GM12875 (cell line): ENCODE measurements around the gene KCNJ3.

Source experiments
- H3K4me3 ChIP-seq: one replicate; pipeline ENCODE4 v1.5.1; 2011; ENCODE audit warnings: low read depth, low read length, control low read depth
- CTCF ChIP-seq: IDR thresholded peaks from 2 replicates; pipeline ENCODE4 v1.5.1; 2011; ENCODE audit warnings: low read depth, mild to moderate bottlenecking, control low read depth, inconsistent platforms, low read length, moderate library complexity, borderline replicate concordance; ENCODE audit not compliant: insufficient read depth

The KCNJ3 gene

GRCh38 chr2:154795651-154796050, 97.2 kb downstream of the KCNJ3 start:
- no peak overlapping the region for H3K4me3 ChIP-seq
- no peak for TF ChIP-seq CTCF

- TF ChIP-seq CTCF, result no peak
- H3K4me3 ChIP-seq, result no peak overlapping the region
Measured at GRCh38 chr2:154804451-154804850, 106.0 kb downstream of the KCNJ3 start.

- H3K4me3 ChIP-seq, result no peak overlapping the region
- TF ChIP-seq CTCF, result no peak
Measured at GRCh38 chr2:154813636-154814035, 115.1 kb downstream of the KCNJ3 start.

GRCh38 chr2:154814856-154815255, 116.4 kb downstream of the KCNJ3 start:
- no peak for TF ChIP-seq CTCF

GRCh38 chr2:154825358-154825757, 126.9 kb downstream of the KCNJ3 start:
- no peak for TF ChIP-seq CTCF
- H3K4me3 ChIP-seq, result no peak overlapping the region

More at GRCh38 chr2:154814856-154815255, 116.4 kb downstream of the KCNJ3 start:
- no peak overlapping the region for H3K4me3 ChIP-seq

- TF ChIP-seq CTCF, result no peak
- H3K4me3 ChIP-seq, result no peak overlapping the region
Measured at GRCh38 chr2:154826827-154827226, 128.3 kb downstream of the KCNJ3 start.

DNA sequence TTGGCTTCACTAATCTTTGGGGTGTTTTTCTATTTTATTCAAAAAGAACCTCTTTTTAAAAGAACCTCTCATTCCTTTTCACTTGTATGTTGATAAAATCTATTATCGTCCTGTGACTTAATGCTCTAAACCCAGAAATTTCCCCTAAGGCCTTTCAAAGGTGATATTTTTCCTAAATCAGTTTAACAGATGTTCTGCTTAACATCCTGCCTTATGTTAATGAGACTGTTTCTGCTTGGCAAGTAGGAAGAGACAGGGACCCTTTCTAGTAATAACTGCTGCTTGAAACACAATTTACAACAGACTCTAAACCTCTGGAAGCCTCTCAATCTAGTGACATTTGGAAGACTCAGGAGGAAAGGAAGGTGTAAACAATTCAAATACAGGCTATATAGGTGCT, 128.8 kb downstream of the KCNJ3 start:
- no peak for TF ChIP-seq CTCF

More for the DNA sequence above, 128.8 kb downstream of the KCNJ3 start:
- H3K4me3 ChIP-seq, result no peak overlapping the region
